Uterus (tissue), 4 donors: ENCODE results near the gene TMEM51. TPM values are rescaled to one million over a fixed set of nuclear protein-coding genes. Genes with fewer than 3 reads are reported as not detected.

Experiments
- DNase-seq, 2 donors: peaks; one replicate each; pipeline ENCODE4 v3.0.0-alpha.2; 2019 to 2020
- H3K27ac ChIP-seq, 2 donors: fragments of 200-600 bp; sonication (generic); 1 replicate in 1 of 2; 2 replicates in 1 of 2; pipeline ENCODE4 v1.5.1; 2016 to 2018
- H3K27me3 ChIP-seq, 2 donors: fragments of 200-600 bp; sonication (generic); one replicate each; pipeline ENCODE4 v1.5.1; 2018 to 2019; ENCODE audit warnings: control low read depth in 1 of 2
- H3K36me3 ChIP-seq, 2 donors: fragments of 200-600 bp; sonication (generic); one replicate each; pipeline ENCODE4 v1.5.1; 2019; ENCODE audit warnings: control low read depth in 1 of 2
- H3K4me1 ChIP-seq, 2 donors: fragments of 200-600 bp; sonication (generic); one replicate each; pipeline ENCODE4 v1.5.1; 2018 to 2019; ENCODE audit warnings: control low read depth in 1 of 2
- H3K4me3 ChIP-seq, 2 donors: fragments of 200-600 bp; sonication (generic); 1 replicate in 1 of 2; 2 replicates in 1 of 2; pipeline ENCODE4 v1.5.1; 2018 to 2019; ENCODE audit warnings: mild to moderate bottlenecking in 1 of 2
- H3K9me3 ChIP-seq, 2 donors: fragments of 200-600 bp; sonication (generic); one replicate each; pipeline ENCODE4 v1.5.1; 2019; ENCODE audit warnings: control low read depth in 1 of 2
- CTCF ChIP-seq, 4 experiments: fragments of 200-600 bp in 2 of 4; fragments of 450-650 bp in 2 of 4; sonication (generic) in 2 of 4; IDR thresholded peaks; one replicate each; pipeline ENCODE4 v1.5.1; 2016 to 2019; ENCODE audit warnings: antibody characterized with exemption in 4 of 4, mild to moderate bottlenecking in 2 of 4, moderate library complexity in 1 of 4
- POLR2A ChIP-seq, 2 donors: fragments of 450-650 bp; IDR thresholded peaks; one replicate each; pipeline ENCODE4 v1.6.1; 2016; ENCODE audit warnings: antibody characterized with exemption in 2 of 2, mild to moderate bottlenecking in 1 of 2, moderate library complexity in 1 of 2
- intact Hi-C: fragments of 100-400 bp; cut with DNase I; formaldehyde crosslinking; loops from one replicate; pipeline ENCODE4 v1.15.1; 2023; ENCODE audit warnings: low total_unique reads
- total RNA-seq, 4 donors: library from RNA; depleted of rRNA in 3 of 4; stranded (reverse); fragments of >200 nt in 3 of 4; gene quantifications; one replicate each; pipeline versions ENCODE4 v1.1.0 to v1.2.4, GENCODE V29; 2014 to 2023
- donor health status: DM: yes; HTN: yes; CAD: no.

Gene TMEM51
- total RNA-seq, 4 donors from 2014 or later: 1.3 to 45.0 (median 9.9) TPM

- intact Hi-C loops: no loop called here
- H3K9me3 ChIP-seq: no peaks in the 10 kb centered on the region
- H3K27ac ChIP-seq: no peak overlapping the region
- DNase-seq: no peak
- TF ChIP-seq CTCF (IDR thresholded peaks at IDR 0.05) (no peak), POLR2A (IDR thresholded peaks at IDR 0.05) (no peak)
- H3K36me3 ChIP-seq: no peaks in the 10 kb centered on the region
- no peaks in the 10 kb centered on the region for H3K4me1 ChIP-seq
- no peak overlapping the region for H3K4me3 ChIP-seq
- H3K27me3 ChIP-seq: no peaks in the 10 kb centered on the region
Measured at GRCh38 chr1:15160626-15161025, 7.1 kb downstream of the TMEM51 start.

- Histone ChIP-seq H3K9me3 (no peaks in the 10 kb centered on the region), H3K4me3 (no peak overlapping the region), H3K36me3 (no peaks in the 10 kb centered on the region), H3K4me1 (no peaks in the 10 kb centered on the region), H3K27ac (no peak overlapping the region), H3K27me3 (no peaks in the 10 kb centered on the region)
- intact Hi-C loops: no loop called here
- TF ChIP-seq CTCF (IDR thresholded peaks at IDR 0.05) (no peak), POLR2A (IDR thresholded peaks at IDR 0.05) (no peak)
- no peak for DNase-seq
Measured at GRCh38 chr1:15167386-15167785, 13.8 kb downstream of the TMEM51 start.

GRCh38 chr1:15168479-15168878 lies 14.9 kb downstream of the TMEM51 start:
- H3K9me3 ChIP-seq: no peaks in the 10 kb centered on the region
- no peaks in the 10 kb centered on the region for H3K4me1 ChIP-seq
- no peaks in the 10 kb centered on the region for H3K27me3 ChIP-seq
- no peak for DNase-seq
- H3K4me3 ChIP-seq: no peak overlapping the region
- intact Hi-C loops: no loop called here
- no peak overlapping the region for H3K27ac ChIP-seq
- no peak for TF ChIP-seq POLR2A (IDR thresholded peaks at IDR 0.05)
- TF ChIP-seq CTCF (IDR thresholded peaks at IDR 0.05): no peak
- no peaks in the 10 kb centered on the region for H3K36me3 ChIP-seq

- H3K4me3 ChIP-seq: no peak overlapping the region
- H3K9me3 ChIP-seq: no peaks in the 10 kb centered on the region
- no peak for DNase-seq
- TF ChIP-seq POLR2A (IDR thresholded peaks at IDR 0.05) (no peak), CTCF (IDR thresholded peaks at IDR 0.05) (no peak)
- H3K36me3 ChIP-seq: no peaks in the 10 kb centered on the region
- H3K4me1 ChIP-seq: no peaks in the 10 kb centered on the region
- intact Hi-C loops: no loop called here
- no peak overlapping the region for H3K27ac ChIP-seq
- no peaks in the 10 kb centered on the region for H3K27me3 ChIP-seq
Measured at GRCh38 chr1:15170071-15170470, 16.5 kb downstream of the TMEM51 start.

GRCh38 chr1:15171271-15171908 lies 17.8 kb downstream of the TMEM51 start:
- Histone ChIP-seq H3K27me3 (no peaks in the 10 kb centered on the region), H3K4me3 (no peak overlapping the region), H3K4me1 (no peaks in the 10 kb centered on the region), H3K27ac (no peak overlapping the region), H3K9me3 (no peaks in the 10 kb centered on the region), H3K36me3 (no peaks in the 10 kb centered on the region)
- TF ChIP-seq POLR2A (IDR thresholded peaks at IDR 0.05): no peak
- TF ChIP-seq CTCF (IDR thresholded peaks at IDR 0.05): no peak
- intact Hi-C loops: no loop called here
- no peak for DNase-seq
